ENCODE data around the gene VTCN1. TPM values are rescaled to one million over a fixed set of nuclear protein-coding genes. Genes with fewer than 3 reads are reported as not detected.

The VTCN1 gene
- total and polyA plus RNA-seq, 2 of the 8 experiments (the other 6 are each of a cell fraction or from before 2014, with no cell fraction given), result 0.32 TPM; not detected in 1

GRCh38 chr1:117173006-117173405, 37.7 kb downstream of the VTCN1 start:
- Histone ChIP-seq H3K79me2 (ENCODE audit: control insufficient read depth in 1 of 2, insufficient read depth in 2 of 2, low read length in 2 of 2) (no peaks in the 10 kb centered on the region), H4K91ac (replicated peaks; ENCODE audit: insufficient read length, low read length) (no peak overlapping the region), H3K9ac (replicated peaks in 1 of 4; ENCODE audit: extremely low read depth in 1 of 4, low read depth in 3 of 4, low read length in 3 of 4) (no peak overlapping the region), H3K79me1 (ENCODE audit: low read depth, low read length) (no peaks in the 10 kb centered on the region), H3K14ac (ENCODE audit: insufficient read length) (no peak overlapping the region), H3K18ac (ENCODE audit: extremely low read depth, low read length) (no peak overlapping the region), H2AK5ac (ENCODE audit: low read depth, low read length) (no peak overlapping the region), H4K20me1 (replicated peaks in 1 of 2; ENCODE audit: control insufficient read depth in 1 of 2, insufficient read depth in 2 of 2, low read length in 2 of 2) (no peaks in the 10 kb centered on the region), H3K23ac (ENCODE audit: insufficient read length) (no peak overlapping the region), H3K36me3 (ENCODE audit: control insufficient read depth in 2 of 4, insufficient read depth in 4 of 4, low read length in 3 of 4) (no peaks in the 10 kb centered on the region), H2BK12ac (ENCODE audit: low read depth, low read length) (no peak overlapping the region), H3K27ac (ENCODE audit: low read depth, low read length) (no peak overlapping the region), H3K4me1 (replicated peaks in 1 of 4; ENCODE audit: control insufficient read depth in 3 of 4, insufficient read depth in 4 of 4, low read length in 3 of 4) (peaks cover 3 to 15% (median 8%) of the 10 kb centered on the region in 4 experiments; a peak in 5 of 7 replicates), H4K5ac (ENCODE audit: insufficient read length, low read depth, low read length) (no peak overlapping the region), H3K4me2 (ENCODE audit: insufficient read depth in 1 of 2, low read depth in 2 of 2, low read length in 2 of 2) (no peak overlapping the region), H3K56ac (replicated peaks; ENCODE audit: insufficient read length, low read depth, low read length) (no peak overlapping the region), H3K9me3 (ENCODE audit: insufficient read depth in 2 of 2, low read depth in 1 of 2, low read length in 1 of 2) (no peaks in the 10 kb centered on the region; a peak in 1 of 4 replicates), H3K4me3 (ENCODE audit: extremely low read depth in 1 of 4, insufficient read depth in 2 of 4, low read depth in 3 of 4, low read length in 4 of 4) (no peak overlapping the region), H2BK15ac (ENCODE audit: low read length) (no peak overlapping the region), H3K27me3 (replicated peaks in 1 of 4; ENCODE audit: control insufficient read depth in 3 of 4, extremely low read depth in 1 of 4, insufficient read depth in 3 of 4, low read length in 3 of 4) (no peaks in the 10 kb centered on the region), H2BK5ac (ENCODE audit: low read depth, low read length) (no peak overlapping the region), H2BK120ac (replicated peaks; ENCODE audit: low read depth, low read length) (no peak overlapping the region), H2AFZ (ENCODE audit: low read length) (no peak overlapping the region), H4K8ac (ENCODE audit: extremely low read depth, insufficient read depth, low read length) (no peak overlapping the region), H2BK20ac (ENCODE audit: low read length) (no peak overlapping the region), H3K23me2 (ENCODE audit: low read depth, low read length) (no peaks in the 10 kb centered on the region), H3K4ac (replicated peaks; ENCODE audit: insufficient read length, low read depth, low read length) (no peak overlapping the region)
- CTCF ChIA-PET (ENCODE audit: partially characterized antibody), result interaction anchor here (1.4 to 2.2 kb wide), 2 partner anchors 36 to 112 kb away, joined by 3 to 6 read pairs; no protein-coding TSS in a partner anchor
- WGBS, 2 experiments (ENCODE audit: extremely low coverage in 1 of 2, insufficient coverage in 1 of 2, insufficient read length in 1 of 2, insufficient replicate concordance in 2 of 2, low coverage in 1 of 2, low lambda C conversion rate in 2 of 2, missing lambda C conversion rate in 1 of 2), result 92% methylated on average over 10 of the region's 10 CpGs; no CpG with 5 or more reads in 1 of the 2 experiments
- DNase-seq (ENCODE audit: low read depth in 1 of 2, low spot score in 2 of 2) (no peak), FAIRE-seq (no peak)
- no peak for TF ChIP-seq TBP (IDR thresholded peaks at IDR 0.05; ENCODE audit: low read depth, low read length)
- no peak for TF ChIP-seq E2F6 (IDR thresholded peaks at IDR 0.05)
- TF ChIP-seq RNF2 (IDR thresholded peaks at IDR 0.05; ENCODE audit: borderline replicate concordance, low read depth, low read length, missing control alignments, poor library complexity, severe bottlenecking), result no peak
- no peak for TF ChIP-seq HDAC6 (IDR thresholded peaks at IDR 0.05; ENCODE audit: low read depth, low read length)
- TF ChIP-seq TCF12 (IDR thresholded peaks at IDR 0.05; ENCODE audit: low read depth, low read length), result no peak
- no peak for TF ChIP-seq TAF7 (optimal IDR thresholded peaks at IDR 0.05; ENCODE audit: borderline replicate concordance, low read depth, low read length)
- TF ChIP-seq POU5F1 (IDR thresholded peaks at IDR 0.05; ENCODE audit: low read depth, low read length), result no peak
- no peak for TF ChIP-seq SIN3A (conservative IDR thresholded peaks at IDR 0.05 in 1 of 2, IDR thresholded peaks at IDR 0.05 in 1 of 2; ENCODE audit: low read depth in 1 of 2, low read length in 2 of 2)
- TF ChIP-seq RFX5 (IDR thresholded peaks at IDR 0.05; ENCODE audit: borderline replicate concordance, low read depth, low read length), result no peak
- POLR2A ChIA-PET (ENCODE audit: partially characterized antibody), result interaction anchor here (1.2 to 1.4 kb wide), 2 partner anchors 50 to 51 kb away, joined by 3 to 4 read pairs; no protein-coding TSS in a partner anchor

All from H1 (cell line).